ENCODE results near the gene PIK3C2B.

GRCh38 chr1:204524986-204525385 lies 30.4 kb upstream of the PIK3C2B start:
- no peak for TF ChIP-seq REST (IDR thresholded peaks at IDR 0.05; ENCODE audit: insufficient read depth in 1 of 2, low read depth in 2 of 2, low read length in 1 of 2)
- no peak for TF ChIP-seq CTCF (IDR thresholded peaks at IDR 0.05)
- TF ChIP-seq POLR2AphosphoS5 (IDR thresholded peaks at IDR 0.05; ENCODE audit: low read depth, low read length) = no peak
